GM18519 (cell line): Measurements from ENCODE around the gene OPRL1.

ENCODE experiments used
- ATAC-seq: cut with Tn5 transposase; IDR thresholded peaks from one replicate; pipeline ENCODE4 v1.9.1; 2021; ENCODE audit warnings: mild to moderate bottlenecking, moderate library complexity; ENCODE audit not compliant: unreplicated experiment, low FRiP score

Gene OPRL1

DNA sequence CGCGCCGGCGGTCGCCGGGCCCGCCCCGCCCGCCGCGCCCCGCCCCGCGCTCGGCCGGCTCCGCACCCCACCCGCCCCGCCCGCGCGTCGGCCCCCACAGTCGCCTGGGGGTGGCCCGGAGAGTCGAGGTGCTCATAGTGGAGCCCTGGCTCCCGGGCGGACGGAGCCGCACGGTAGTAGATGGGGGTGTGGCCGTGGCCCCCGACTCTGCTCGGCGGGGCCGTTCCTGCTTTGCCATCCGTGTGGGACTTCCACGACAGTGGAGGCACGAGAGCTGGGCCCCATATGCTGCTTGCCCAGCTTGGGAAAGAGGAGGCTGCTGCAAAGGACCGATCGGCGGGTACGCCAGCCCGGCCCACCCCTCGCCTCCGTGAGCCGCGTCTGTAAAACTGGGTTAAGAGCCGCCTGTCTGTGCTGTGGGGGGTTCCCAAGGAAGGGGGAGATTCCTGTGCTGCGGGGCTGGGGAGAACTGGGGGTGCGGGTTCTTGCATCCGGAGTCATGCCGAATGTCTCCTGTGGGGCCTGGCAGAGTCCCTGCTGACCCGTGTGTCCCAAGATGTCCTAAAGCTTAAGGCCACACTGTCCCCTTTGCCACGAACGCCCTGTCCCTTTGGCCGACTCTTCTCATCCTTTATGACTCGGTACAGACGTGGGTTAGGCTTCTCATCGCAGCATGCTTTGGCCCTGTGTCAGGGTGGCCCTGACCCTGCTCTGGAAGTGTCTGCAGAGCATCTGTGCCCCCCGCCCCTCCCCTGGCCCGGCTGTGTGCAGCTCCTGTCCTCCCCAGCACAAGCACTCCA is at the start of gene OPRL1:
OPRL1 (plus strand) TSS at position 70 of the 800 bp plus-strand sequence. CDS start 12,639 bp downstream, outside the sequence.
- no peak for ATAC-seq

- no peak for ATAC-seq
Measured at GRCh38 chr20:64030371-64031134, 49.3 kb upstream of the OPRL1 start.

GRCh38 chr20:64031822-64032314 is 48.0 kb upstream of the OPRL1 start:
- no peak for ATAC-seq

GRCh38 chr20:64032706-64033624 is 46.9 kb upstream of the OPRL1 start:
- no peak for ATAC-seq

DNA sequence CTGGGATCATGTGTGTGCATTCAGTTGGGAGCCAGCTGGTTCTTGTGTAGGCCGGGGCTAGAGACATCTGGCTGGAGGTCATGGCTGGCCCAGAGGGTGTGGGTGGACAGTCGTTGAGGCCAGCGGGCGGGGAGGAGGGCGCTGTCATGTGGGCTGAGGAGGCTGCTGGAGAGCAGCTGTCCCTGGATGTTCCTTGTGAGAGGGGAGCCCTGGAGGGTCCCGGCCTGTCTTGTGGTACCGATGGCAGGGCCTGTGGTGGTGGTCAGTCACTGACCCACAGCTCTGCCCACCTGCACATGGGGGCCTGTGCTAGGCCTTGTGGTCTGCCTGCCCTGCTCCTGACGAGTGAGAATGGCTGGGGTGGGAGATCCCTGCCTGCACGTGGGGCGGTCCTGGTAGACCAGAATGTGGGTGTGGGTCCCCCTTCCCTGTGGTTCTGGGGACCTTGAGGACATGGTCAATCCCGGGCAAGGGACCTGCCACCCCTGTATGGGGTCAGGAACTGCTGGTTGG is 45.8 kb upstream of the OPRL1 start:
- ATAC-seq = no peak

GRCh38 chr20:64035066-64035932 is 44.6 kb upstream of the OPRL1 start:
- no peak for ATAC-seq

DNA sequence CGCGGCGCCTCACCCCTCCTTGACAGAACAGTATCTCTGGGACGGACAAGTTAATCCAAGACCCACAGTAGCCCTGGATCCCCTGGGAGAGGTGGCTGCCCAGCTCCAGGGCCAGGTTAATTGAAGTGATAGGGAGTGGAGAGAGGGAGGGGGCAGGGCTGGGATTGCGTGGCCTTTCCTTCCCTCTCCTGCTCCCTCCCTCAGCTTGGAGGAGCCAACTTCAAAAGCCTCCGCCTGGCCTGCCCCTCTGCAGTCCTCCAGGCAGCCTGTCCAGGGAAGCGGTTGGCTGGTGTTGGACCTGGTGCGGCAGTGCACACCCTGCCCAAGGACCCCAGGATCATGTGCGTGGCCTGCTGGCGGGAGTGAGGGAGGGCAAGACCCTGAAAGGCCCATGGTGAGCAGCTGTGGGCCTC is 43.9 kb upstream of the OPRL1 start, which contains the start of gene C20orf204:
C20orf204 (plus strand) TSS at position 250 of the 413 bp plus-strand sequence; CDS start at position 392, 142 bp downstream.
- no peak for ATAC-seq

DNA sequence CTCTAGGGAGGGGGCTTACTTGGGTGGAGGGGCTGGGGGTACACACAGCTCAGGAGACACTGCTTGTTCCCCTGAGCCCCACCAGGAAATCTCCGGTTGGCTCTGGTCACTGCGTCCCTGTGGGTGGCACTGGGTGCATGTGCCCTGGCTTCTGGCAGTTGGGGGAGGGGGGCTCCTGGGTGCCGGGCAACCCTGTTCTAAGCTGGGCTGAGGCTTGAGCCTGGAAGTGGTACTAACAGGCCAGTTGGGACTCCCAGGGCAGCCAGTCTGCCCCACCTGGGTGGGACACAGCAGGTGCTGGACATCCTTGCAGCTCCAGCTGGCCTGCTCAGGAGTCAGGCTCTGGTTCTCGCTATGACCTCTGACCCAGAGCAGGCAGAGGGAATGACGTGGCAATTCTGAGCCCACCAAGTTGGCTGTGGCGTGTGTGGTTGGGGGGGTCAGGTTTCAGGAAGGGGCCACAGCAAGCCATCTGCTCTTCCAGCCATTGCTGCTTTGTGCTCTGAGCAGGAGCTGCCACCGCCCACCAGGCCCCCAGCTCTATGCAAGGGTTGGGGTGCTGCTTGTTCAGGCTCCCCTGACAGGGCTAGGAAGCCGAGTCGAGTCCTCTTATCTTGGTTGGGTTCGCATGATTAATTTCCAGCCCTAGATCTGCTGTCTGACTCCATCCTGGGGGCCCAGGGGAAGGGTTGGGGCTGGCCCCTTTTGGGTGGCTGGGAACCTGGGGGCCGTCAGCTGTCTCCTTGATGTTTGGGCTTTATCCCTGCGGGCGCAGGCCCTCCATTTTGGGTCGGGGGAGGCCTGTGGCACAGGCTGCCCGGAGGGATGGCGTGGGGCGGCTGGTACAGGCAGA is 43.3 kb upstream of the OPRL1 start:
- ATAC-seq = no peak

- ATAC-seq = no peak
Measured at GRCh38 chr20:64037199-64037497, 42.7 kb upstream of the OPRL1 start.

DNA sequence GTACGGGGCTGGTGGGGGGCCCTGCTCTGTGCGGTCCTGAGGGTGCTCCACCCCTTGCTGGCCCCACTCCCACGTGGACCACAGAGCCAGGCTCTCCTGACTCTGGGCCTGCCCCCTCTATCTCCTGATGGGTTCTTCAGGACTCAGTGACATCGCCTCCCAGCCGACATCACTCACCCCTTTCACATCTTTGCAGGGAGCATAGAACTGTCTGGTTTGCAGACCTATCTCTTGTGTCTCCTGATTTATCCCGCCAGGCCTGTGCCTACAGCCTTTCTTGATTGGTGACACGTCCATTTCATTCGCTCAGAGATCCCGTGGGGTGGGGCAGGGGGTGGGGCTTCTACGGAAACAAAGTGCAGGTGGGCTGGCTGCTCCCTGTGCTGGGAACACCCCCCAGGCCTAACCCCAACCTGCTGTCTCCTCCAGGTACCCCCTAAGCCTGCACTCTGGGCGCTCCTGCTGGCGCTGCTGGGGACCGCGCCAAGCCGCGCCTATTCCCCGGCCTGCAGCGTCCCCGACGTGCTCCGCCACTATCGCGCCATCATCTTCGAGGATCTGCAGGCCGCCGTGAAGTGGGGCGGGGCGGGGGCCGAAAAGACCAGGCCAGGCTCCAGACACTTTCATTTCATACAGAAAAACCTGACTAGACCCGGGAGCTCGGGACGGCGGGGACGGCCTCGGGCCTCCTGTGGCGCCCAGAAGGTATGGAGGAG is 42.2 kb upstream of the OPRL1 start:
- ATAC-seq = no peak

GRCh38 chr20:64038224-64038564 is 41.7 kb upstream of the OPRL1 start:
- no peak for ATAC-seq

DNA sequence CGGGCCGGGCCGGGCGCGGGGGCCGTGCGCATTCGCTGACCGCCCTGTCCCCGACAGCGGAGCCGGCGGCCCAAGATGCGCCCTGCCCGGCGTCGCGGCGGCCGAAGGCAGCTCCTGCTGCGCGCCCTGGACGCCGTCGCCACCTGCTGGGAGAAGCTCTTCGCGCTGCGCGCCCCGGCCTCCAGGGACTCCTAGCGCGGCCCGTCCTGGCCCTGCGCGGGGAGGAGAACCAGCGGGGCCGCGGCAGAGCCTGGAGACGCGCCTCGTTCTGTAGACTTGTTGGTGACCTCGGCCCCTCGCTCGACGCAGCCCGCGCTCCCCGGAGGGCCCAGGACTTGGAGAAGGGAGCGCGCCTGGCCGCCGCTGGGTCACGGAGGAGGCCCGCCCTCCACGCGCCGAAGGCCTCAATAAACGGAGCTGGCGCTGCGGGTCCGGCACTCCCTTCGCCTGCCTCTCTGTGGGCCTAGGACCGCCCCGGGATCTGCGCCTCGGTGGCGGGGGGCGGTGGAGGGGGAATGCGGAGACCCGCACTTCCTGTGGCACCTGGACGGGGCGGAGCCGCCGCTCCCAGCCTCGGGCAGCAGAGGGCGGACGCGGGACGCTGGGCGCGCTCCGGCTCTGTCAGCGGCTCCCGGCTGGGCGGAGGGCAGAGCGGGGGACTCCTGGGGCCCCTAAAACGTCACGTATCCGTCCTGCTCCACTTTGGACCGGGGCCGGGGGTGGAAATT is 41.2 kb upstream of the OPRL1 start:
- no peak for ATAC-seq

GRCh38 chr20:64039293-64040160 is 40.4 kb upstream of the OPRL1 start:
- ATAC-seq = no peak

DNA sequence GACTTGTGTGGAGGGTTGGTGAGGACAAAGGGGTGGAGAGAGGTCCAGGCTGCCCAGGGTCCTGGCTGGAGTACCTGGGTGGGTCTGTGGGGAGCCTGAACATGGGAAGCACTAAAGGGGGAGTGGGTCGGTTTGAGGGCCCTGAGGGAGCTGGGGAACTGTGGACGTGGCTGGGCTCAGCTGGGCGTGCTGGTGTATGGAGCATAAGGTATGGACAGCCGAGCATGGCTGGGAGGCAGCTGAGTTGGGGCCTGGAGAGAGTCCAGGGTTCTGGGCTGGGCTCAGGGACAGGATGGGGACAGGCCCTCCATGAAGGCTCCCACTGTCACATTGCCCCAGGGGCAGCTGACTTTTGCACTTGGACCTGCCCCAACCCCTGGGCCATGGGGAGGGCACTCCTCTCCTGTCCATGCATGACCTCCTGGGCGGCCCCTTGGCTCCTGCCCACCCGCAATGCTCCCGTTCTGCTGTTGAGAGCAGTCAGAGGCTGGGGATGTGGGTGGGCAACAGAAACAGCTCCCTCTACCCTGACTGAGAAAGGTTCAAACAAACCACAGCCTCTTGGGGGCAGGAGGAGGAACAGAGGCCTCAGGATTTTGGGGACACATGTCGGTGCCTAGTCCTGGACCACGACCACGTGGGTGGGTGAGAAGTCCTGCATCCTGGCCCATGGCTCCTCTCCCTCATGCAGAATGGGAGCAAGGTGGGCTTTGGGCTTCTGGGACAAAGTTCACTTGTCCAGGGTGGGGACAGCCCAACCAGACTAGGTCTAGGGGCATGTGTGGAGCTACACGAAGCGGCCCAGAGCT is 39.4 kb upstream of the OPRL1 start:
- no peak for ATAC-seq

DNA sequence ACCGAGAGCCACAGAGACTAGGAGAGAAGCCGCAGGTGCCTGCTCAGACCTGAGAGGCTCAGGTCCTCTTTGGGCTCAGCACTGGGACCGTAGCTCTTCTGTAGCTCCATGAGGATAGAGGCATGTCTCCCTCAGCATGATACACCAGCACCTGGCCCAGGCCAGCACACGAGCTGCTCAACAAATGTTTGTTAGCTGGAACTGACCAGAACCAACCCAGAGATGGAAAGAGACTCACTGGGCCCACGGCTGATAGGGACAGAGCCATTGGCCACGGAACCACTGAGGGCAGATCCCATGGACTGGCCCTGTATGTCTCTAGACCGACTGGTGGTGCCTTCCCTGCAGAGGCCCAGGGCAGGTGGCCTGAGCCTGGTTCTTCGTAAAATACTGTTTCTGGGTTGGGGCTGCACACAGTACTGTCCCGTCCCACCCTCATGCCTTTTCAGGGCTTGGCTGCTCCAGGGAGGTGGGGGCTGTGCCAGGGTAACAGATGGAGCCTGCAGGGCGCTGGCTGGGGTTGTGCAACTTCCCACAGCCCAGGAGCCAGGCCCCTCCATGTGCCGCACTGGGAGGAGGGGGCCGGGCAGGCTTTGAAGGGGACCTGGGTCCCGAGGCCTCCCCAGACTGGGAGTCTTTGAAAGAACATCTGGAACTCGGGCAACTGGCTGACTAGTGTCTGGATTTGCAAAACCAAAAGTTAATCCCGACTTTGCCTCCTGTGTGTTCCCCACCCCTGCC is 38.7 kb upstream of the OPRL1 start:
- no peak for ATAC-seq
